A204.1 (cell line): ENCODE measurements around the gene FAM161B.
"Not testable (repeated sequence)": the region's sequence is repeated elsewhere in the genome, so short reads cannot be mapped to it uniquely, and the experiment has no call there.

ENCODE experiments used
- FAIRE-seq: peaks from 2 replicates; lab custom pipeline; 2012; peaks lifted over from hg19 to GRCh38; lab: Jason Lieb, UNC

The FAM161B gene

GRCh38 chr14:73949752-73950734, at the start of gene FAM161B, which contains the start of gene COQ6:
Gene FAM161B, minus strand, starts transcription at chr14:73950094. Its CDS starts 68 bp downstream, at chr14:73950026.
Gene COQ6, plus strand, starts transcription at chr14:73950302. Its CDS starts 31 bp downstream, at chr14:73950333.
- FAIRE-seq: peak; percentile 96

- FAIRE-seq: no peak
Measured at GRCh38 chr14:73998726-73999125, 48.8 kb upstream of the FAM161B start.

- no peak for FAIRE-seq
Measured at GRCh38 chr14:73997944-73998447, 48.1 kb upstream of the FAM161B start.

- no peak for FAIRE-seq
Measured at GRCh38 chr14:73997108-73997943, 47.4 kb upstream of the FAM161B start.

- no peak for FAIRE-seq
Measured at GRCh38 chr14:73996731-73997107, 46.8 kb upstream of the FAM161B start.

GRCh38 chr14:73995977-73996378, 46.1 kb upstream of the FAM161B start:
- no peak for FAIRE-seq

- not testable (repeated sequence) for FAIRE-seq
Measured at GRCh38 chr14:73994926-73995325, 45.0 kb upstream of the FAM161B start.

GRCh38 chr14:73991092-73991491, 41.2 kb upstream of the FAM161B start:
- no peak for FAIRE-seq

- FAIRE-seq: not testable (repeated sequence)
Measured at GRCh38 chr14:73988656-73989055, 38.8 kb upstream of the FAM161B start.

GRCh38 chr14:73988065-73988464, 38.2 kb upstream of the FAM161B start:
- FAIRE-seq: no peak

GRCh38 chr14:73977896-73978295, 28.0 kb upstream of the FAM161B start:
- no peak for FAIRE-seq

- no peak for FAIRE-seq
Measured at GRCh38 chr14:73976125-73976524, 26.2 kb upstream of the FAM161B start.

- no peak for FAIRE-seq
Measured at GRCh38 chr14:73973497-73973896, 23.6 kb upstream of the FAM161B start.

- FAIRE-seq: no peak
Measured at GRCh38 chr14:73968885-73969284, 19.0 kb upstream of the FAM161B start.

- no peak for FAIRE-seq
Measured at GRCh38 chr14:73965216-73965615, 15.3 kb upstream of the FAM161B start.

GRCh38 chr14:73961192-73961591, 11.3 kb upstream of the FAM161B start:
- no peak for FAIRE-seq

GRCh38 chr14:73958591-73958990, 8.7 kb upstream of the FAM161B start:
- FAIRE-seq: no peak

GRCh38 chr14:73955674-73956073, 5.8 kb upstream of the FAM161B start:
- no peak for FAIRE-seq

GRCh38 chr14:73953731-73954130, 3.8 kb upstream of the FAM161B start:
- no peak for FAIRE-seq

- FAIRE-seq: no peak
Measured at GRCh38 chr14:73945159-73945670, 4.7 kb downstream of the FAM161B start.

GRCh38 chr14:73944432-73945158, 5.3 kb downstream of the FAM161B start:
- FAIRE-seq: no peak

GRCh38 chr14:73943083-73943482, 6.8 kb downstream of the FAM161B start:
- no peak for FAIRE-seq
